ENCODE measurements around the gene ZNF784.

- TF ChIP-seq ZBTB11 (tag by site-specific recombination; conservative IDR thresholded peaks at IDR 0.05; ENCODE audit: low read depth) (no peak; the same call in 1 of the 2 replicates), CTCF (tag by site-specific recombination; IDR thresholded peaks at IDR 0.05) (peak; percentile 79), ZNF335 (tag by site-specific recombination; conservative IDR thresholded peaks at IDR 0.05) (no peak)
Observed at GRCh38 chr19:55632463-55632834, 8.1 kb upstream of the ZNF784 start.
